ENCODE data around the gene SLC4A8. TPM values are rescaled to one million over a fixed set of nuclear protein-coding genes. Genes with fewer than 3 reads are reported as not detected.
A peak's percentile ranks its signal among the peaks of the same experiment; 100 is the strongest.

Gene SLC4A8
- total RNA-seq, 1 donor from 2014 or later: 21.2 TPM

DNA sequence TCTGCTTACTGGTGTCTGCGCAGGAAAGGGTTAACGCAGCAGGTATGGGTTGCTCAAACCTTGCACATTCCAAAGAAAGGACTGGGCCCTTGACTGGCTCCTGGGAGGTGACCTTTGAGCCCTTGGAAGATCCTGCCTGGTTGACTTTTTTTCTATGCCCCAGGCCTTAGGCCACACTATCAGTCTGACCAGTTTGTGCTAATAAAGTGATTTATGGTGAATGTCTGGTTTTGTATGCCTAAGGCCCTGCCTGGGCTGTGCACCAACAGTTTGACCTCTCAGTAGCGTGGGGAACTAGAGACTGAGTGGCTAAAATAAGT is 105.0 kb downstream of the SLC4A8 start:
- Mint-ChIP-seq H3K27me3 (ENCODE audit: low read depth) (peaks cover 8% of the 10 kb centered on the region), H3K9me3 (no peaks in the 10 kb centered on the region), H3K4me1 (peaks cover 5% of the 10 kb centered on the region), H3K27ac (no peak overlapping the region), H3K4me3 (no peak overlapping the region), H3K36me3 (no peaks in the 10 kb centered on the region)
- TF ChIP-seq, protein P1, sequence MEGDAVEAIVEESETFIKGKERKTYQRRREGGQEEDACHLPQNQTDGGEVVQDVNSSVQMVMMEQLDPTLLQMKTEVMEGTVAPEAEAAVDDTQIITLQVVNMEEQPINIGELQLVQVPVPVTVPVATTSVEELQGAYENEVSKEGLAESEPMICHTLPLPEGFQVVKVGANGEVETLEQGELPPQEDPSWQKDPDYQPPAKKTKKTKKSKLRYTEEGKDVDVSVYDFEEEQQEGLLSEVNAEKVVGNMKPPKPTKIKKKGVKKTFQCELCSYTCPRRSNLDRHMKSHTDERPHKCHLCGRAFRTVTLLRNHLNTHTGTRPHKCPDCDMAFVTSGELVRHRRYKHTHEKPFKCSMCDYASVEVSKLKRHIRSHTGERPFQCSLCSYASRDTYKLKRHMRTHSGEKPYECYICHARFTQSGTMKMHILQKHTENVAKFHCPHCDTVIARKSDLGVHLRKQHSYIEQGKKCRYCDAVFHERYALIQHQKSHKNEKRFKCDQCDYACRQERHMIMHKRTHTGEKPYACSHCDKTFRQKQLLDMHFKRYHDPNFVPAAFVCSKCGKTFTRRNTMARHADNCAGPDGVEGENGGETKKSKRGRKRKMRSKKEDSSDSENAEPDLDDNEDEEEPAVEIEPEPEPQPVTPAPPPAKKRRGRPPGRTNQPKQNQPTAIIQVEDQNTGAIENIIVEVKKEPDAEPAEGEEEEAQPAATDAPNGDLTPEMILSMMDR (IDR thresholded peaks at IDR 0.05; ENCODE audit: unreplicated experiment): no peak
- no peak for DNase-seq (ENCODE audit: low spot score in 2 of 2, unreplicated experiment in 2 of 2)

DNA sequence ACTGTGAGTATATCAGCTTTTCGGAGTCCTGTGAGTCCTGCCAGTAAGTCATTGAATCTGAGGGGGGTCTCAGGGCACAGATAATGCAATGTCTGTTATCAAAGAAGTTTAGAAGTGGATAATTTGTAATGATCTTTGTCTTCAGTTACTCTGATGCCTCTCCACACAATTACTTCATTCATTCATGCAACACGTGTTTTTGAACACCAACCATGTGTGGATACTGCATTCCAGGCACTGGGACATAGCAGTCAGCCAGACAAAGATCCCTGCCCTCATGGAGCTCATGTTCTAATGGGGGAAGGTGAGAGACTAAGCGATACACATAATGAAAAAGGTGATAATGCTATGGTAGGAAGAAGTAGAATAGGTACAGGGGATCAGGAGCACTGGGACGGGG is 105.6 kb downstream of the SLC4A8 start:
- TF ChIP-seq, protein P1 (IDR thresholded peaks at IDR 0.05; ENCODE audit: unreplicated experiment): no peak
- Mint-ChIP-seq H3K4me3 (no peak overlapping the region), H3K9me3 (no peaks in the 10 kb centered on the region), H3K4me1 (peaks cover 2% of the 10 kb centered on the region), H3K36me3 (no peaks in the 10 kb centered on the region), H3K27ac (no peak overlapping the region), H3K27me3 (ENCODE audit: low read depth) (peaks cover 10% of the 10 kb centered on the region)
- no peak for DNase-seq (ENCODE audit: low spot score in 2 of 2, unreplicated experiment in 2 of 2)

DNA sequence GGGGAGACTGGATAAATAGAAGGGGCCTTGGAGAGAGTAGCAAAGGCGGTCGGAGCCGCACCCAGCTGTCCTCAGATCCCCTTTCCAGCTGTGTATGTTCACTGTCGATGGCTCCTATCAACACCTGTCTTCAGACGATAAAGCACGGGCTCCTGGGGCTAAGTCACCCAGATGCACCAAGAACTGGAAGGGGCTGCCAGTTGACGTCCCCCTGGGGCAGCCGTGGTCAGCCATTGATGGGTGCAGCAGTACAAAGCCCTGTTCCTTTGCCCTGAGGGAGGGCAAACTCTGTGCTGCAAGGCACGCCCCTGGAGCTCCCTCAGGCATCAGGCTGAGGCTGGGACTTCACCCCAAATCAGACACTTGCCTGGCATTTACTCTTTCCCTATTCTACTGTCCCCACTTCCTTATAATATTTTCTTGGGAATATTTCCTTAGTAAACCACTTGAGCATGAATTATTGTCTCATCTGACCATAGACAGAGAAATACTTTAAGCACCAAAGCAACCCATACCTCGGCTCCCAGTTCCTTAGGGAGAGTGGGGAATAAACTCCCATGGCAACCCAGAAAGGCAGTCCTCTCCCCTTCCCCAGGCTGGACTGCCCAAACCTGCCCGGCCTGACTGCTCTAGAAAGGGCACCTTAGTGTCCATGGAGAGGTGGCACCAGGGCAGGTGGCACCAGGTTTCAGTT is 106.8 kb downstream of the SLC4A8 start:
- Mint-ChIP-seq H3K9me3 (no peaks in the 10 kb centered on the region), H3K36me3 (no peaks in the 10 kb centered on the region)

DNA sequence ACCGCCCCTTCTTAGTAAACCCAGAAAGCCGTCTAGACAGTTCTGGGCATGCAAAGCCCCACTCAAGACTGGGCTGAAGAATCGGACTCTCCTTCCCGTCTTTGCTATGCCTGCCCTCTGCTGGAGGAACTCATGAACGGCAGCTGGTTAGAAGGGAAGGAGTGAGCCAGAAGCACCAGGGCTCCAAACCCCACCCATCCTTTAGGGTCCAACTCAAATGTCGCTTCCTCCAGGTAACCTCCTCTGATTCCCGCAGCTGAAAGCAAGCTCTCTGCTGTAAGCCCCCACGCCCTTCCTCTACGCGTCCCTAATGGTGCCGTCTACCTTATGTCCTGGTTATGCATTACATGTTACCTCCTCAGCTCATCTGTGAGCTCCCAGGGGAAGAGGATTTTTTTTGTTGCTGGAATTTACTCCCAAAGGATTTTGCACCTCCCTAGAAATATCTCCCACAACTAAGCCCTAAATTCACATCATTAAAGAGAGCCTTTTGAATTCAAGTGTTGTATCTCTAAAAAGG is 107.4 kb downstream of the SLC4A8 start:
- DNase-seq (ENCODE audit: low spot score in 2 of 2, unreplicated experiment in 2 of 2): peak; percentile 42 to 80
- Mint-ChIP-seq H3K4me3 (no peak overlapping the region), H3K27me3 (ENCODE audit: low read depth) (peaks cover 10% of the 10 kb centered on the region), H3K9me3 (no peaks in the 10 kb centered on the region), H3K4me1 (peaks cover 2% of the 10 kb centered on the region), H3K27ac (no peak overlapping the region), H3K36me3 (no peaks in the 10 kb centered on the region)
- TF ChIP-seq, protein P1 (IDR thresholded peaks at IDR 0.05; ENCODE audit: unreplicated experiment): peak; percentile 80

More for the DNA sequence above, 106.8 kb downstream of the SLC4A8 start:
- H3K4me1 Mint-ChIP-seq: peaks cover 2% of the 10 kb centered on the region
- no peak for DNase-seq (ENCODE audit: low spot score in 2 of 2, unreplicated experiment in 2 of 2)
- TF ChIP-seq, protein P1 (IDR thresholded peaks at IDR 0.05; ENCODE audit: unreplicated experiment): no peak
- no peak overlapping the region for H3K4me3 Mint-ChIP-seq
- peaks cover 10% of the 10 kb centered on the region for H3K27me3 Mint-ChIP-seq (ENCODE audit: low read depth)
- no peak overlapping the region for H3K27ac Mint-ChIP-seq

DNA sequence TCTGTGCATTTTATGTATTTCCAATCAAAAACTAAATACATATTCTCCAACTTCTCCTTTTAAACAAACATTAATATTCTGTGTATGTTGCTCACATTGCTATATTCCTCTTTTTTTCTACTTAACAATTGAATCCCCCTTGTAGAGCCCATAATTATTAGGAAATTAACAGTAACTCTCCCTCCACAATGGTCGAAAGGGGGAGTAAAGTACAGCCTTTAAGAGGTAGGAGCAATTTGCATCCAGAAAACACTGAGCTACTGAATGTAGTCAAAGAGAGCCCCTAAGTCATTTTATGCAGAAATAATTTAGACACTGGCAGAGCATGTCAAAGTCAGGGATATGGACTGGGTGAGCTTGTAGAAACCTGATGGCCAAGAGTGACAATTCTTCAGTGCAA is 109.2 kb downstream of the SLC4A8 start:
- no peak for DNase-seq (ENCODE audit: low spot score in 2 of 2, unreplicated experiment in 2 of 2)
- Mint-ChIP-seq H3K27ac (no peak overlapping the region), H3K4me3 (no peak overlapping the region), H3K27me3 (ENCODE audit: low read depth) (peaks cover 10% of the 10 kb centered on the region), H3K9me3 (no peaks in the 10 kb centered on the region), H3K4me1 (peaks cover 2% of the 10 kb centered on the region), H3K36me3 (no peaks in the 10 kb centered on the region)
- TF ChIP-seq, protein P1 (IDR thresholded peaks at IDR 0.05; ENCODE audit: unreplicated experiment): no peak
